ENCODE data around the gene GPR171.
A peak's percentile ranks its signal among the peaks of the same experiment; 100 is the strongest.

- TF ChIP-seq CTCF (IDR thresholded peaks at IDR 0.05) (peak; percentile 30; the same call in 1 of the 2 replicates), POLR2AphosphoS5 (IDR thresholded peaks at IDR 0.05; ENCODE audit: low read depth, low read length) (no peak)
Observed at GRCh38 chr3:151166161-151166560, 36.9 kb downstream of the GPR171 start.
